HG03097 (cell line): ENCODE data around the gene RNF20.
"Not testable (repeated sequence)": the region's sequence is repeated elsewhere in the genome, so short reads cannot be mapped to it uniquely, and the experiment has no call there.

Experiments used
- ATAC-seq: cut with Tn5 transposase; IDR thresholded peaks from one replicate; pipeline ENCODE4 v1.9.1; 2021; ENCODE audit not compliant: unreplicated experiment, low FRiP score

The RNF20 gene, protein sequence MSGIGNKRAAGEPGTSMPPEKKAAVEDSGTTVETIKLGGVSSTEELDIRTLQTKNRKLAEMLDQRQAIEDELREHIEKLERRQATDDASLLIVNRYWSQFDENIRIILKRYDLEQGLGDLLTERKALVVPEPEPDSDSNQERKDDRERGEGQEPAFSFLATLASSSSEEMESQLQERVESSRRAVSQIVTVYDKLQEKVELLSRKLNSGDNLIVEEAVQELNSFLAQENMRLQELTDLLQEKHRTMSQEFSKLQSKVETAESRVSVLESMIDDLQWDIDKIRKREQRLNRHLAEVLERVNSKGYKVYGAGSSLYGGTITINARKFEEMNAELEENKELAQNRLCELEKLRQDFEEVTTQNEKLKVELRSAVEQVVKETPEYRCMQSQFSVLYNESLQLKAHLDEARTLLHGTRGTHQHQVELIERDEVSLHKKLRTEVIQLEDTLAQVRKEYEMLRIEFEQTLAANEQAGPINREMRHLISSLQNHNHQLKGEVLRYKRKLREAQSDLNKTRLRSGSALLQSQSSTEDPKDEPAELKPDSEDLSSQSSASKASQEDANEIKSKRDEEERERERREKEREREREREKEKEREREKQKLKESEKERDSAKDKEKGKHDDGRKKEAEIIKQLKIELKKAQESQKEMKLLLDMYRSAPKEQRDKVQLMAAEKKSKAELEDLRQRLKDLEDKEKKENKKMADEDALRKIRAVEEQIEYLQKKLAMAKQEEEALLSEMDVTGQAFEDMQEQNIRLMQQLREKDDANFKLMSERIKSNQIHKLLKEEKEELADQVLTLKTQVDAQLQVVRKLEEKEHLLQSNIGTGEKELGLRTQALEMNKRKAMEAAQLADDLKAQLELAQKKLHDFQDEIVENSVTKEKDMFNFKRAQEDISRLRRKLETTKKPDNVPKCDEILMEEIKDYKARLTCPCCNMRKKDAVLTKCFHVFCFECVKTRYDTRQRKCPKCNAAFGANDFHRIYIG

DNA sequence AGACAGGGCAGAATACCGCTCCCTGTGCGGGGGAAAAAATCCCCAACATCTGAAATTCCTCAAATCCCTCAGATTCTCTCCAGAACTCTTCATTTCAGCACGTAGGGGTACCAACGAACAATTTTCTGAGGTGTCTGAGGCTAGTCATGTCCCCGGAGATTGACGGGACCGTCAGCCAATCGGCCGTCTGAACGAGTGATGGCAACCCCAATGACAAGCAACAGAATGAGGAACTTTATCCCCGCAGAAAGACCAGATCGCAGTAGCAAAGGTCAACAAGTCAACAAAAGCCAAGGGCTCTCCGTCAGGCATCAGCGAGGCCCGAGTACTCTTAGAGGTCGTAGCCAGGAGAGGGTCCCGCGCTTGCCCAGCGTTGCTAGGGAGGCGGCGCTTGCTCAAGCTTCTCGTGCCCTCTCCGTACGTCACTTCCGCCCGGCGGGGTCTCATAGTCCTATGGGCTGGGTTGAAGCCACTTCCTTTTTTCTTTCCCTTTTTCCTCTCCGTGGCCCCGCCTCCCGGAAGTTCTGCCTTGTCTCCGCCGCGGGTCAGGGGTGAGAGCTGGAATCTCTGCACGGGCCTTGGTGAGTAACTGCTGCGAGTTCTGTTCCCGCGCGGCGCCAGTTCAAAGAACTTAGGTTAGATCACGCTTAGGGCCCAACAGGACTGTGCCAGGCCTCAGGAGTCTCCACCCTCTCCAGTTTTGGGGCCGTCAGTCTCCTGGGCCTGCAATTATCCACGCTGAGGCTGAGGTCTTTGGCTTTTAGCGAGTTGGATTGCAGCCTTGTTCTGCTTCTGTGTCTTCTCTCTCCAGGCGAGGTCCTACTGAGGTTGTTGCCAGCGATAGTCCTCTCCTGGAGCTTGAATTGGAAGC is at the start of gene RNF20:
TSS of gene RNF20 (plus strand) at position 520 of the 871 bp plus-strand sequence. CDS start 1,571 bp downstream, outside the sequence.
- ATAC-seq = peak; percentile 99

DNA sequence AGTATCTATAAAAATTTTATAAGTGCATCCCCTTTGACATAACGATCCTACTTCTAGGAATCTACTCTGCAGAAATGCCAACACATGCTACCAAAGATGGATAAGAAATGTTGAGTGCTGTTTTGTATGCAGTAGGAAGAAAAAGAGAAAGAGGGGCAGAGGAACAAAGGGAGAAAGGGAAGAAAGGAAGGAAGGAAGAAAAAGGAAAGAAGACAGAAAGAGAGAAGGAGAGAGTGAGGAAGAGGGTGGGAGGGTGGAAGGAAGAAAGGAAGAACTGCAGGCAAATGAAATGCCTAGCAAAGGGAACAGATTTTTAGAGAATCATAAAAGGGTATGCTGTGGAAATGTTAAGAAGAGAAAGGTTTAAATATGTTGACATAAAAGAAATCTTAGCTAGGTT is 49.6 kb upstream of the RNF20 start:
- no peak for ATAC-seq

DNA sequence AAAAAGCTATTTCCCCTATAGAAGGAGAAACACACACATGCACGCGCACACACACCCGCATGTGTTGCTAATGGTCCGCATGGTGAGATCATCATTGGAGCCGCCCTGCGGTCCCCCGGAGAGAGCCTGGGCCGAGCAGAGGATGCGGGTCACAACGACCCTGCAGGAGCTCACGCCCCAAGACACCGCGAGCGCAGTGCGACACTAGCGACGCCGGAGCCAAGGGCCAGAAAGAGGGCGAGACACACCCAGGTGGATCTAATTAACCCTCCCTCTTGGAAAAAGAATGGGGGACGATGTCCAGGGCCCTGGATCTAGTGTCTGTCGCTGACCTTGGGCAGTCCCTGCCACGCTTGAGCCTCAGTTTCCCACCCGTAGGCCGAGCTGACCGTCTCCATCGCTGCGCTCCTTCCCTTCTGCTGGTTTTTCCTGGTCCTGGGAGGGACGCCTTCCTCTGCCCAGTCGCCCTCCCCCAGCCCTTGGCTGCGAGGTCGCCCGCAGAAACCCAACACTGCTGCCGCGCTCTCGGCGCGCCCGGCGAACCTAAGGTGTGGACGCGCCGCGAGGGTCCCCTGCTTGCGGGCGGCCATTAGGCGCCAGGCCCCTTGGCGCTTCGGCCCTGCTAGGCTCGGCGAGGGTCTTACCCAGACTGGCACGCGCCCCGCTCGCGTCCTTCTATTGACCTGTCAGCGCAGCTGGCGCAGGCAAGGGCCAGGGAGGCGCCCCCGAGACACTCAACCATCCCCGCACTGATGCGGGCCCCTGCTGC is 47.5 kb upstream of the RNF20 start:
- ATAC-seq = no peak

DNA sequence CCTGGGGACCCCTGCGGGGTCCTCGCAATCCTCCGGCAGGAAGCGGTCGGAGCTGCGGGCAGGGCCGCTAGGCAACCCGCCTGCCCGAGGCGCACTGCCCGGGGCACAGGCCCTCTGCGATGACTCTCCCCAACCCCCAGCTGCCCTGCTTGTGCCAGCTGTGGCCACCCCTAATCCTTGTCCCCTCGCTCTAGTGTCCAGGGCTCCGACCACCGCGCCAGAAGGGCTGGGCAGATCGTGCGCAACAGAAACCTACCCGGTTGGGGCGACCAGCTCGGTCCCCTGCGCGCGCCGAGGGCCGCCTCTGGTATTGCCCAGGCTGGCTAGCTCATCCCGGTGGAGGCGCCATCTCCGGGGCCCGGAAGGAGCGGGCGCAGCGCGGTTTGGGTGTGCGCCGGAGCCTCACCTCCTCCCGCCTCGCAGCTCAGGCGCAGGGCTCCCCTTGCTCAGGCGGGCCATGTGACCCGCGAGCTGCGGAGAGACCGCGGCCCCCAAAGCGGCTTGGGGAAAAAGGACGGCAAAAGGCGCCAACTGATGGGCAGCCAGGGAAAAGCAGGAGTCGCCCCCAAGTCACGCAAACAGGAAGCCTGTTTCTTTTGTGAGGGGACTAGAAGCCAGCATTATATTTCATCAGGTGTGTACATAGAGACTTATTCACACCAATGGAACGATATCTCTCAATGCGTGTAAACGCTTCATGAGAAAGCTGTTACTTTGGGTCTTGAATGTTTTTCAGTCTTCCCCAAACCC is 46.8 kb upstream of the RNF20 start:
- ATAC-seq = no peak

DNA sequence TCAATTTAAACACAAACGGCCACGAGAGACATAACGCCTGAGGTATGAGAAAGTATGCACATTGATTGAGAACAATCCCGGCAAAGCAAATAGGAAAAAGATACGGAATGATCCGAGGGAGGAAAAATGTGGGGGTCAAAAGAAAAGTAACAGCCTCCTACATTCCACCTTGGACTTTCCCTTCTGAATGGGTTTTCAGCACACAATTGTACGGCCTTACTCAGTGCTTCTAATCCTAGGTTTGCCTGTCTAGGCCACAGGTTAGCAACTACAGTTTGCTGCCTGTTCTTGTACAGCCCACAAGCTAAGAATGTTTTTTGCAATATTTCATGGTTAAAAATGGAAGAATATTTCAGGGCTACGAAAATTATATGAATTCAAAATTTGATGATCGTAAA is 46.2 kb upstream of the RNF20 start:
- no peak for ATAC-seq

DNA sequence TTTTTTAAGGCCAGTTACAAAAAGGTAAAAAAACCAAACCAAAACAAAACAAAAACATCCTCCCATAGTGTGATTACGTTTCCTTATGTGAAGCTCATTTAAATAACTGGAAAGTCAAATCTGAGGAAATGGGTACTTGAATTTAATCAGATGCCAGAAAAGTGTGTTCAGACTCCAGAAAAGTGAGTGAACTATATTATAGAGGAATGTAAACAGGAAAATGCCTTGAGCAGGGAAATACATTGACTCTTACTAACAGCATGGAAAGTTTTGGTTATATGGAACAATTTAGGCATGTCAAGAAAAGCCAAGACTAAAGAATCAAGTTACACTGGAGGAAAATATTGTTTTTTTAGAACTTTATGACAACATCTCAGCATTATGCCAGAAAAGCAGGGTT is 37.8 kb upstream of the RNF20 start:
- no peak for ATAC-seq

DNA sequence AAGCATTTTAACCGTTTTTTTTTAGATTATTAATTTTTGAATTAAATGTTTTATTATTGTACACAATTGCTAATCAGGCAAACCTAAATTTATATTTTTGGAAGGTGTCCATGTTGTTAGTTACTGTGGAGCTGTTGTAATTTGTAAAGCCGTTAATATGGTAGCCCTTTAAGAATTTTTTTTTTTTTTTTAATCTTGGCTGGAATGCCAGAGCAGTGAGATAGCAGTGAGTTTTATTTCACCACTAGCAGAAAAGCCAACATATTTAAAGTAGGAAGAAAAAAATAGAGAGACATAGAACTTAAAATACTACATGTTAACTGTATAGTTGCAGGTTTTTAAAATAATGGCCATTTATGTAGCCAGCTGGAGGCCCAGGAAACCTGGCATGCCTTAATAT is 35.3 kb upstream of the RNF20 start:
- ATAC-seq = no peak

DNA sequence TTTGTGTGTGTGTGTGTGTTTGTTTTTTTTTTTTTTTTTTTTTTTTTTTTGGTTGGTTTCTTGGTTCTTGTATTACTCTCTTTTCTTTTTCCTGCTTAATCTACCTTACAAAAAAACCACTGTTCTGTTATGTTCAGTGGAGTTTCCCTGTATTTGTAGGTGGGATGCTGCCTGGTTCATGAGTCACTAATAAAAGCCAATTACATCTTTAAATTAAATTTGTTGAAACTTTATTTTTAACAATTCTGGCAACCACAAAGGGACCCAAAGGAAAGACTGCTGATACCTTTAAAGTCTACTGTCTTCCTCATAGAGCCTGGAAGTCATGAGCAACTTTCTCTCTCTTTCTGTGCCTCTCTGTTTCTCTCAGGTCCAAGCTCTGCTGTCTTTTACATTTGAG is 29.5 kb upstream of the RNF20 start:
- no peak for ATAC-seq

DNA sequence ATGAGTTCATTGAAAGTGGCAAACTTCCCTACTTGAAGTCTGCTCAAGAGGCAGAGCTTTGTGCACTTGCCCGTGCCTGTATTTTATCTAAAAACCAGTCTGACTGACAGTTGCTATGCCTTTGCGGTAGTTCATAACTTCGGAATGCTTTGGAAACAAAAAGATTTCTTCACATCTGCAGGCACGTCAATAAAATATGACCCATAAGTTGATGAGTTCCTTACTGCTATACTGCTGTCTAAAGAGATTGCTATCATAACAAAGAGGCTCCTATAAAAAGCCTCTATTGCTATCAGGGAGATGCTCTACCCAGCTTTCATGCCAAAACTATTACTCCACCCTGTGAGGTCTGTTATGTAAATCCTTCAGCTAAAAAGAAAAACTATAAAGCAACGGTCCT is 25.4 kb upstream of the RNF20 start:
- ATAC-seq = no peak

DNA sequence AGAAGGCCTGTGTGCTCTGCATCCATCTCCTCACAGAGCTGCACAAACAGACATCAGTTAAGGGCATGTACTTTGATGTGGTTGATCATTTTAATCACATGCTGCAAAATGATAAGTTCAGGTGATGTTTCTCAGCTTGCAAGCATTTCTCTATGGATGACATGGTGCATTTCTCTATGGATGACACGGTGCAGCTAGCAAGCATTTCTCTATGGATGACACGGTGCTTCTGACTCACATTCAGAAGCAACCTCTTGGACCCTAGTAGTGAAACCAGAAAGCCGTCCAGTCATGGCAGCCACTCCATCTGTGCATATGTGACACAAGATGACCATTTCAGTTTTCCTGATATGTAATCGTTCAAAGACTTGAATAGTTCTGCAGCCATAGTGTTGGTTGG is 24.1 kb upstream of the RNF20 start:
- no peak for ATAC-seq

DNA sequence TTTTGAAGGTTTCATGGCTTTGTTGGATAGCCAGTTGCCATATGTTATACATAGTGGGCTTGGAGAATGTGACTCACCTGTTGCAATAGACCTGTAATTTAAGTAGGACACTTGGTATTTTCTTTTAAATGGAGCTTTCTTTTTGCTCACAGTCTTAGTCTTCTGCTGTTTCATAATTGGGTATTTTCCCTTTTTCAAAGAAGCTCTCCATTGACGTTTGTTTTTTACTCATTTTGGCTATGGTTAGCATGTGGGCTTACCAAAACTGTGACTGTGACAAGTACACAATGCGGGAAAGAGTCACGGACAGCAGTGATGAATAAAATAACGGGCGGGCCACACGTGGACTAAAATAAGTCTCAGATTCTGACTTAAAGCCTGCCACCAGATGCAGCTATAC is 23.2 kb upstream of the RNF20 start:
- ATAC-seq = no peak

DNA sequence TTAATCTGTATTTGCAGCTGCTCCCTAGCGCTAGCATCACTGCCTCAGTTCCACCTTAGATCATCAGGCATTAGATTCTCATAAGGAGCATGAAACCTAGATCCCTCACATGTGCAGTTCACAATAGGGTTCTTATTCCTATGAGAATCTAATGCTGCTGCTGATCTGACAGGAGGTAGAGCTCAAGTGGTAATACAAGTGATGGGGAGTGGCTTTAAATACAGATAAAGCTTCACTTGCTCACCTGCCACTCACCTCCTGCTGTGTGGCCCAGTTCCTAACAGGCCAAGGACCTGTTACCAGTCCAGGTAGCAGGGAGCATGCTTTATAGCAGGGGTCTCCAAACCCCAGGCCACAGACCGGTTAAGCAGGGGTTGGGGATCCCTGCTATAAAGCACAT is 22.6 kb upstream of the RNF20 start:
- no peak for ATAC-seq

DNA sequence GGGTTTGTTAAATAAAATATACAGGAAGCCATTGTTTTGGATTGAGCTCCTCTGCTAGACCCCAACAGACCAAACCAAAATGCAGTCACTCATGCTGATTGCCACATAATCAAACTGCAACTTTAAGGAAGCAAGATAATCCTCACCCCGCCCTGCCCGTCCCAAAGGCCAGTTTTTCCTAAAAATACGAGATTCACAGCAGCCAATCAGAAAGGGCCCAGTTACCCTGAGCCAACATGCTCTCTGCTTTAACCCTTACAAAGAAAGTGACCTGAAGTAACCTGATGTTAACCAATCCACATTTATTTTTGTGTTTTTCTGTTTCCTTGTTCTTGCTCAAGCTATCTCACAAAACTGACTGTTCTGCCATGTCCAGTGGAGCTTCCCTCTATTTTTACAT is 21.5 kb upstream of the RNF20 start:
- ATAC-seq = no peak

DNA sequence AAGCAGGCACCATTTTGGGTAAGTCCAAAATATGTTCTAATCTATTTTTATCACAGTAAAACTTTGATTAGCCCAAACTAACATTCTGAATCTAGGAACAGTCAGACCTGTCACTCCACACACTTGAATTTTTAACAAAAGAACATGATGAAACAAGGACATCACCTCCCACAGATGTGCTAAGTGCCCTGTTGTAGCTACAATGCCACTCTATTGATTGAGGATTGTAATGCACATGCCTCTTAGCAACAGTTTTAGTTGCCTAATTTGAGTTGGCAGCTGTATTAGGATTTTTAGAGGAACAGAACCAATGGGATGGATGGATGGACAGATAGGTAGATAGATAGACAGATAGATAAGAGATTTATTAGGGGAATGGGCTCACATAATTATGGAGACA is 20.3 kb upstream of the RNF20 start:
- no peak for ATAC-seq

DNA sequence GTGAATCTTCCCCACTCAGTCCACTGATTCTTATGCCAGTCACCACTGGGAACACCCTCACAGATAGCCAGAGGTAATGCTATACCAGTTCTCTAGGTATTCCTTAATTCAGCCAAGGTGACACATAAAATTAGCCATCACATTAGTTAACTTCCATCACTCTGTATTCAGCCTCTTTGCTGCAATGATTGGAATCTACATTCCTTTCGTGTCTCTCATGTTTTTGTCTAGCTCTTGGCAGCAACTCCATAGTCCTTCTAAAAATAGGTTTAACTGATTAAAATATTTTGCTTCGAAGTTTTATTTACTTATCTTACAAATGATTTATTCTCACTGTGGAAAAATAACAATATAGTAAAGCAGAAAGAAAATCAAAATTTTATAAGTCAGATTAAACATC is 19.6 kb upstream of the RNF20 start:
- ATAC-seq = no peak

DNA sequence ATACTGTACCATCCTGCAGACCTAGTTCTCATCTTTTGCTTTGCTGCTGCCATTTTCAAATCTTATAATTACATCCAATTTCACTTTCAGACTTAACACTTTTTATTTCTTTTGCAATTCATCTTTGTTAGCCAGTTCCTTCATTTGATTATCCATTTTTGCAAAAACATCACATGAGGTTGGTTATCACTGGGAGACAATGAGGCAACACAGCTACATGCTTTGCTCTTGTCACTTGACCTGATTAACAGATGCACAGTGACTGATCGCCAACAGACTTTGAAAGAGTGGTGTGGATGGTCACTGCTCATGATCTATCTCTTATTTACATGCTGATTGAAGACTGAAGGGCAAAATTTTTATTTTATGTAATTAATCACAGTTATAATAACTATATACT is 17.0 kb upstream of the RNF20 start:
- no peak for ATAC-seq

DNA sequence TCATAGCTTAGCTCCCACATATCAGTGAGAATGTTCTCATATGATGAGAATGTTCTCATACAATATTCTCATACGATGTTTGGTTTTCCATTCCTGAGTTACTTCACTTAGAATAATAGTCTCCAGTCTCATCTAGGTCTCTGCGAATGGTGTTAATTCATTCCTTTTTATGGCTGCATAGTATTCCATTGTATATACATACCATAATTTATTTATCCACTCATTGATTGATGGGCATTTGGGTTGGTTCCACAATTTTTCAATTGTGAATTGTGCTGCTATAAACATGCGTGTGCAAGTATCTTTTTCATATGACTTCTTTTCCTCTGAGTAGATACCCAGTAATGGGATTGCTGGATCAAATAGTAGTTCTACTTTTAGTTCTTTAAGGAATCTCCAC is 15.2 kb upstream of the RNF20 start:
- ATAC-seq = not testable (repeated sequence)

DNA sequence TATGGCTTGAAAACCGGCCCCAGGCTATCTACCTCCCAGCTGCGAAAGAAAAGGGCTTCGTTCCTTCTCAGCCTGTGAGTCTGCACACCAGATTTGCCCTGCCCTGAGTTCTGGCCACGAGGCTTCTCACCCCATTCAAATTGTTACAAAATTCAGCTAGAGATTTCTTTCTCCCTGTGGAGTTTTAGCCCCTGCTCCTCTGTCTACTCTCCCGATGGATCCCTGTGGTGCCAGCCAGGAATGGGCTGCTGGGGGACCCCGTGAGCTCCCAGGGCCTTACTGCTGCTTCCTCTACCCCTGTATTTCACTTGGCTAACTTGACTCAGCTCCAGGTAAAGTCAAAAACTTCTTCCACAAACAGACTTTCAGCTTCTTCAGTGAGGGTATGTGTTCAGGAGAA is 9.3 kb upstream of the RNF20 start:
- no peak for ATAC-seq

DNA sequence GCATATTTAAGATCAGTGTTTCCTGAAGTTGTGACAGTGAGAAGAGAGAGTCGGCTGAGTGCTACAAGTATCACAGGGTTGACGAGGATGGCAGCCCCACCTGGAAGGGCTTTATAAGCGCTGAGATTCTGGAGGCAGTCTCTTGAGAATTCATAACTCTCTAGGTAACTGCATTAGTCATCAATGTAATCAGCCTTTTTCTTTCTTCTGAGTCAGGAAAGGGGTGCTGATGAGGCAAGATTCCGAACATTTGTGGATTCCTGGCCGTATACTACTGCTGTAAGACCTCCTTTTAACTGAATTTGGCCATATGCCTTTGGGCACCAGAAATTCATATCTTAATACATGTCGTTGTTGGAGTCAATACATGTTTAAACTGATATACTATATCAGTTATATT is 6.6 kb upstream of the RNF20 start:
- no peak for ATAC-seq
